HL-60 (cell line): ENCODE measurements around the gene CHD9.

Experiments
- DNase-seq, 2 experiments: peaks; one replicate each; pipeline ENCODE4 v3.0.0-alpha.2; 2010 to 2020; ENCODE audit warnings: low read depth in 1 of 2, low spot score in 1 of 2
- H3K27ac ChIP-seq: fragments of 250-450 bp; sonication (Bioruptor Pico); replicated peaks from 2 replicates; pipeline ENCODE4 v1.5.1; 2020; ENCODE audit warnings: mild to moderate bottlenecking, moderate library complexity
- H3K27me3 ChIP-seq: fragments of 250-450 bp; sonication (Bioruptor Pico); 2 replicates; pipeline ENCODE4 v1.5.1; 2021; ENCODE audit warnings: mild to moderate bottlenecking, moderate library complexity; ENCODE audit not compliant: insufficient read depth, poor library complexity, severe bottlenecking
- H3K4me3 ChIP-seq: replicated peaks from 2 replicates; pipeline ENCODE4 v1.5.1; 2011; ENCODE audit warnings: mild to moderate bottlenecking, control low read depth, low read length; ENCODE audit not compliant: insufficient read depth
- CTCF ChIP-seq: IDR thresholded peaks from one replicate; pipeline ENCODE4 v1.5.1; 2011; ENCODE audit warnings: low read length, control low read depth, inconsistent platforms; ENCODE audit not compliant: insufficient read depth
- GABPA ChIP-seq: IDR thresholded peaks from 2 replicates; pipeline ENCODE4 v1.6.1; 2012; ENCODE audit warnings: low read depth
- POLR2AphosphoS5 ChIP-seq: IDR thresholded peaks from 2 replicates; pipeline ENCODE4 v1.6.1; 2012; ENCODE audit warnings: low read depth
- REST ChIP-seq: IDR thresholded peaks from 2 replicates; pipeline ENCODE4 v1.6.1; 2012; ENCODE audit warnings: low read depth; ENCODE audit not compliant: insufficient replicate concordance
- SPI1 ChIP-seq: IDR thresholded peaks from 2 replicates; pipeline ENCODE4 v1.6.1; 2012; ENCODE audit warnings: low read depth, mild to moderate bottlenecking, borderline replicate concordance

The CHD9 gene

GRCh38 chr16:53090286-53090590 is 35.4 kb downstream of the CHD9 start:
- no peak overlapping the region for H3K4me3 ChIP-seq
- DNase-seq, result no peak
- H3K27ac ChIP-seq, result peak overlapping the region; percentile 18; the same call in 1 of the 2 replicates
- H3K27me3 ChIP-seq, result no peaks in the 10 kb centered on the region
- TF ChIP-seq POLR2AphosphoS5 (no peak), GABPA (no peak), REST (no peak), CTCF (no peak), SPI1 (no peak)

- peak overlapping the region; percentile 51 for H3K27ac ChIP-seq
- H3K4me3 ChIP-seq, result 0 out of 2 replicates have a peak overlapping the region, but pooled peaks have one; percentile 8
- no peaks in the 10 kb centered on the region for H3K27me3 ChIP-seq
- TF ChIP-seq GABPA (no peak), POLR2AphosphoS5 (peak; percentile 46; the same call in 1 of the 2 replicates)
- DNase-seq, result peak; percentile 81 to 89
These were observed 36.0 kb downstream of the CHD9 start for GRCh38 chr16:53090591-53091411.

GRCh38 chr16:53091466-53092211 is 36.8 kb downstream of the CHD9 start:
- peak overlapping the region; percentile 51; the same call in 1 of the 2 replicates for H3K27ac ChIP-seq
- TF ChIP-seq REST (no peak), POLR2AphosphoS5 (no peak), SPI1 (no peak), CTCF (no peak), GABPA (no peak)
- peak; percentile 62 to 79 for DNase-seq

GRCh38 chr16:53092284-53092683 is 37.5 kb downstream of the CHD9 start:
- no peak for DNase-seq
- no peaks in the 10 kb centered on the region for H3K27me3 ChIP-seq
- TF ChIP-seq GABPA, result no peak
- TF ChIP-seq POLR2AphosphoS5, result no peak
- no peak for TF ChIP-seq CTCF
- no peak for TF ChIP-seq REST
- no peak for TF ChIP-seq SPI1
- H3K27ac ChIP-seq, result no peak overlapping the region
- no peak overlapping the region for H3K4me3 ChIP-seq

More at GRCh38 chr16:53091466-53092211, 36.8 kb downstream of the CHD9 start:
- H3K27me3 ChIP-seq, result no peaks in the 10 kb centered on the region
- no peak overlapping the region for H3K4me3 ChIP-seq
